Measurements from ENCODE around the gene MMP27. TPM values are rescaled to one million over a fixed set of nuclear protein-coding genes. Genes with fewer than 3 reads are reported as not detected.

MMP27 gene
- total and polyA plus RNA-seq, 7 donors, result 0.06 to 0.08 TPM; not detected in 5

- H3K4me1 ChIP-seq, result no peaks in the 10 kb centered on the region
- ATAC-seq, result no peak
- intact Hi-C loops (cut with DNase I), result no loop called here
- TF ChIP-seq CTCF (IDR thresholded peaks at IDR 0.05), result no peak
- no peak within 1 kb of the TSS for H3K27ac ChIP-seq
- no peak for DNase-seq
- 27 to 36% (median 35%) methylated on average over 2 of the region's 2 CpGs for WGBS, 3 donors
- no peaks in the 10 kb centered on the region for H3K9me3 ChIP-seq
- no peak within 1 kb of the TSS for H3K4me3 ChIP-seq
- H3K27me3 ChIP-seq (ENCODE audit: insufficient read depth in 3 of 3, low read length in 2 of 3), result no peaks in the 10 kb centered on the region
- no peaks in the 10 kb centered on the region for H3K36me3 ChIP-seq (ENCODE audit: insufficient read depth in 1 of 2, low read depth in 1 of 2)
These were observed 19.4 kb upstream of the MMP27 start, which contains the start of gene MMP8 for GRCh38 chr11:102724904-102725500. TSS of gene MMP8 (minus strand) at chr11:102724954. CDS start at chr11:102724855, 99 bp downstream.

GRCh38 chr11:102722821-102723220 lies 17.3 kb upstream of the MMP27 start:
- no peak for TF ChIP-seq CTCF (IDR thresholded peaks at IDR 0.05)
- Histone ChIP-seq H3K4me3 (no peak overlapping the region), H3K27me3 (ENCODE audit: insufficient read depth in 3 of 3, low read length in 2 of 3) (no peaks in the 10 kb centered on the region), H3K4me1 (no peaks in the 10 kb centered on the region), H3K9me3 (no peaks in the 10 kb centered on the region), H3K36me3 (ENCODE audit: insufficient read depth in 1 of 2, low read depth in 1 of 2) (no peaks in the 10 kb centered on the region), H3K27ac (no peak overlapping the region)
- no peak for DNase-seq
- intact Hi-C loops (cut with DNase I), result no loop called here
- no peak for ATAC-seq

GRCh38 chr11:102719620-102720277 lies 14.2 kb upstream of the MMP27 start:
- Histone ChIP-seq H3K4me1 (no peaks in the 10 kb centered on the region), H3K4me3 (no peak overlapping the region), H3K27me3 (ENCODE audit: insufficient read depth in 3 of 3, low read length in 2 of 3) (no peaks in the 10 kb centered on the region), H3K27ac (no peak overlapping the region), H3K9me3 (no peaks in the 10 kb centered on the region), H3K36me3 (ENCODE audit: insufficient read depth in 1 of 2, low read depth in 1 of 2) (no peaks in the 10 kb centered on the region)
- ATAC-seq (no peak), DNase-seq (no peak)
- intact Hi-C loops (cut with DNase I), result no loop called here
- 59 to 76% (median 62%) methylated on average over 4 of the region's 4 CpGs for WGBS, 3 donors
- TF ChIP-seq CTCF (IDR thresholded peaks at IDR 0.05), result no peak

GRCh38 chr11:102717280-102717679 lies 11.7 kb upstream of the MMP27 start:
- Histone ChIP-seq H3K9me3 (no peaks in the 10 kb centered on the region), H3K36me3 (ENCODE audit: insufficient read depth in 1 of 2, low read depth in 1 of 2) (no peaks in the 10 kb centered on the region), H3K4me1 (no peaks in the 10 kb centered on the region), H3K4me3 (no peak overlapping the region), H3K27me3 (ENCODE audit: insufficient read depth in 3 of 3, low read length in 2 of 3) (no peaks in the 10 kb centered on the region), H3K27ac (no peak overlapping the region)
- DNase-seq, result no peak
- intact Hi-C loops (cut with DNase I), result no loop called here
- no peak for ATAC-seq
- no peak for TF ChIP-seq CTCF (IDR thresholded peaks at IDR 0.05)

- H3K27ac ChIP-seq, result no peak overlapping the region
- intact Hi-C loops (cut with DNase I), result no loop called here
- H3K9me3 ChIP-seq, result no peaks in the 10 kb centered on the region
- H3K27me3 ChIP-seq (ENCODE audit: insufficient read depth in 3 of 3, low read length in 2 of 3), result no peaks in the 10 kb centered on the region
- no peaks in the 10 kb centered on the region for H3K4me1 ChIP-seq
- no peaks in the 10 kb centered on the region for H3K36me3 ChIP-seq (ENCODE audit: insufficient read depth in 1 of 2, low read depth in 1 of 2)
- DNase-seq (no peak), ATAC-seq (no peak)
- WGBS, 3 donors, result 87 to 94% (median 88%) methylated on average over 1 of the region's 1 CpG
- H3K4me3 ChIP-seq, result no peak overlapping the region
- no peak for TF ChIP-seq CTCF (IDR thresholded peaks at IDR 0.05)
These were observed 11.0 kb upstream of the MMP27 start for GRCh38 chr11:102716527-102716926.
